DOHH2 (cell line): Measurements from ENCODE around the gene ZMAT1.

Experiments
- CTCF ChIP-seq: fragments of 200-600 bp; sonication (generic); IDR thresholded peaks from one replicate; pipeline ENCODE4 v1.5.1; 2014; ENCODE audit warnings: antibody characterized with exemption, mild to moderate bottlenecking, low read depth, low read length; ENCODE audit not compliant: poor library complexity, severe bottlenecking
- EZH2phosphoT487 ChIP-seq: fragments of 200-600 bp; sonication (generic); IDR thresholded peaks from 2 replicates; pipeline ENCODE4 v1.6.1; 2017; ENCODE audit warnings: borderline replicate concordance, mild to moderate bottlenecking, antibody characterized with exemption, low read length, moderate library complexity, mixed read lengths

GRCh38 chrX:101958139-101958538, 26.3 kb upstream of the ZMAT1 start:
- TF ChIP-seq CTCF = no peak
- no peak for TF ChIP-seq EZH2phosphoT487
